Ammon's horn (tissue), 1 donor: ENCODE results near the gene DENND1A.
A peak's percentile ranks its signal among the peaks of the same experiment; 100 is the strongest.
"Not testable (repeated sequence)": the region's sequence is repeated elsewhere in the genome, so short reads cannot be mapped to it uniquely, and the experiment has no call there.

Experiments used
- DNase-seq: peaks from one replicate; pipeline ENCODE4 v3.0.0-alpha.2; 2016; ENCODE audit warnings: low spot score

DENND1A gene

GRCh38 chr9:123652416-123652815 is 277.5 kb downstream of the DENND1A start:
- DNase-seq, result no peak

GRCh38 chr9:123651871-123652270 is 278.1 kb downstream of the DENND1A start:
- no peak for DNase-seq

- DNase-seq, result no peak
Measured at GRCh38 chr9:123651273-123651672, 278.7 kb downstream of the DENND1A start.

- no peak for DNase-seq
Measured at GRCh38 chr9:123649909-123650308, 280.0 kb downstream of the DENND1A start.

GRCh38 chr9:123647145-123647544 is 282.8 kb downstream of the DENND1A start:
- DNase-seq, result no peak

- DNase-seq, result no peak
Measured at GRCh38 chr9:123645762-123646161, 284.2 kb downstream of the DENND1A start.

GRCh38 chr9:123645126-123645525 is 284.8 kb downstream of the DENND1A start:
- no peak for DNase-seq

- DNase-seq, result no peak
Measured at GRCh38 chr9:123643518-123643917, 286.4 kb downstream of the DENND1A start.

- peak; percentile 77 for DNase-seq
Measured at GRCh38 chr9:123642291-123643278, 287.3 kb downstream of the DENND1A start.

GRCh38 chr9:123640792-123641222 is 289.1 kb downstream of the DENND1A start:
- no peak for DNase-seq

GRCh38 chr9:123639743-123640142 is 290.2 kb downstream of the DENND1A start:
- DNase-seq, result no peak

- no peak for DNase-seq
Measured at GRCh38 chr9:123637945-123638634, 291.8 kb downstream of the DENND1A start.

- no peak for DNase-seq
Measured at GRCh38 chr9:123637606-123637944, 292.4 kb downstream of the DENND1A start.

GRCh38 chr9:123636805-123637204 is 293.1 kb downstream of the DENND1A start:
- not testable (repeated sequence) for DNase-seq

GRCh38 chr9:123631862-123632261 is 298.1 kb downstream of the DENND1A start:
- DNase-seq, result no peak

GRCh38 chr9:123630233-123630632 is 299.7 kb downstream of the DENND1A start:
- no peak for DNase-seq

- DNase-seq, result no peak
Measured at GRCh38 chr9:123629531-123629930, 300.4 kb downstream of the DENND1A start.

- DNase-seq, result no peak
Measured at GRCh38 chr9:123622711-123623241, 307.1 kb downstream of the DENND1A start.

- DNase-seq, result no peak
Measured at GRCh38 chr9:123620239-123620638, 309.7 kb downstream of the DENND1A start.

GRCh38 chr9:123617952-123618678 is 311.8 kb downstream of the DENND1A start:
- DNase-seq, result no peak

GRCh38 chr9:123617286-123617685 is 312.6 kb downstream of the DENND1A start:
- no peak for DNase-seq

- DNase-seq, result no peak
Measured at GRCh38 chr9:123616707-123617106, 313.2 kb downstream of the DENND1A start.
